Ishikawa (cell line): Measurements from ENCODE around the gene NHEJ1.

ENCODE experiments used
- CEBPB ChIP-seq: IDR thresholded peaks from 2 replicates; pipeline ENCODE4 v1.6.1; 2012
- EGR1 ChIP-seq: IDR thresholded peaks from 2 replicates; pipeline ENCODE4 v1.6.1; 2012
- EP300 ChIP-seq: IDR thresholded peaks from 2 replicates; pipeline ENCODE4 v1.6.1; 2012; ENCODE audit warnings: borderline replicate concordance
- FOXM1 ChIP-seq: IDR thresholded peaks from 2 replicates; pipeline ENCODE4 v1.6.1; 2012; ENCODE audit warnings: low read depth, borderline replicate concordance
- NFIC ChIP-seq: IDR thresholded peaks from 2 replicates; pipeline ENCODE4 v1.6.1; 2012
- RAD21 ChIP-seq: IDR thresholded peaks from 2 replicates; pipeline ENCODE4 v1.6.1; 2012; ENCODE audit warnings: low read depth
- TAF1 ChIP-seq: IDR thresholded peaks from 2 replicates; pipeline ENCODE4 v1.6.1; 2012; ENCODE audit warnings: low read depth, mild to moderate bottlenecking
- TCF12 ChIP-seq: IDR thresholded peaks from 2 replicates; pipeline ENCODE4 v1.6.1; 2012; ENCODE audit warnings: low read depth
- TEAD4 ChIP-seq: IDR thresholded peaks from 2 replicates; pipeline ENCODE4 v1.6.1; 2012
- YY1 ChIP-seq: IDR thresholded peaks from 2 replicates; pipeline ENCODE4 v1.6.1; 2012; ENCODE audit warnings: low read depth
- ZBTB7A ChIP-seq: IDR thresholded peaks from 2 replicates; pipeline ENCODE4 v1.6.1; 2012; ENCODE audit warnings: low read depth
- TF ChIP-seq, protein P1 (sequence below): IDR thresholded peaks from 2 replicates; pipeline ENCODE4 v1.6.1; 2012; ENCODE audit warnings: low read depth, mild to moderate bottlenecking
- TF ChIP-seq, protein P2 (sequence below): IDR thresholded peaks from 2 replicates; pipeline ENCODE4 v1.6.1; 2012
- TF ChIP-seq, protein P3 (sequence below): IDR thresholded peaks from 2 replicates; pipeline ENCODE4 v1.6.1; 2012

Gene NHEJ1

DNA sequence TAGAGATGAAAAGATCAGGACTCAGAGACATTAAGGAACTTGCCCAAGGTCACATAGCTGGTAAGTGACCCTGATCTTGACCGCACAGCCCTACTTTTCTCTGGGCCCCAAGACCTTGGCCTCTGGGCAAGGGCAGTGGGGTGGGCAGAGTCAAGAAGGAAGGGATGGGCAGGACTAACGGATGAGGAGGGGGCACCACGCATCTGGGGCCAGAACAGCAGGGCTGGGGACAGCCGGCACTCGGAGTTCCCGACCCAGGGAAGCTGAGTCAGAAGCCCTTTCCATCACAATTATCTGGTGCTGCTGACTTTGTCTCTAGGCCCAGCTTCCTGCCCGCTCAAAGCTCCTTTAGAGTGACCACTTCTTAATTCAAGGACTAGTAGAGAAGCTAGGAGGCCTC lies 133.7 kb downstream of the NHEJ1 start:
- TF ChIP-seq YY1 (no peak), TAF1 (no peak), EGR1 (no peak)
- TF ChIP-seq, protein P1, sequence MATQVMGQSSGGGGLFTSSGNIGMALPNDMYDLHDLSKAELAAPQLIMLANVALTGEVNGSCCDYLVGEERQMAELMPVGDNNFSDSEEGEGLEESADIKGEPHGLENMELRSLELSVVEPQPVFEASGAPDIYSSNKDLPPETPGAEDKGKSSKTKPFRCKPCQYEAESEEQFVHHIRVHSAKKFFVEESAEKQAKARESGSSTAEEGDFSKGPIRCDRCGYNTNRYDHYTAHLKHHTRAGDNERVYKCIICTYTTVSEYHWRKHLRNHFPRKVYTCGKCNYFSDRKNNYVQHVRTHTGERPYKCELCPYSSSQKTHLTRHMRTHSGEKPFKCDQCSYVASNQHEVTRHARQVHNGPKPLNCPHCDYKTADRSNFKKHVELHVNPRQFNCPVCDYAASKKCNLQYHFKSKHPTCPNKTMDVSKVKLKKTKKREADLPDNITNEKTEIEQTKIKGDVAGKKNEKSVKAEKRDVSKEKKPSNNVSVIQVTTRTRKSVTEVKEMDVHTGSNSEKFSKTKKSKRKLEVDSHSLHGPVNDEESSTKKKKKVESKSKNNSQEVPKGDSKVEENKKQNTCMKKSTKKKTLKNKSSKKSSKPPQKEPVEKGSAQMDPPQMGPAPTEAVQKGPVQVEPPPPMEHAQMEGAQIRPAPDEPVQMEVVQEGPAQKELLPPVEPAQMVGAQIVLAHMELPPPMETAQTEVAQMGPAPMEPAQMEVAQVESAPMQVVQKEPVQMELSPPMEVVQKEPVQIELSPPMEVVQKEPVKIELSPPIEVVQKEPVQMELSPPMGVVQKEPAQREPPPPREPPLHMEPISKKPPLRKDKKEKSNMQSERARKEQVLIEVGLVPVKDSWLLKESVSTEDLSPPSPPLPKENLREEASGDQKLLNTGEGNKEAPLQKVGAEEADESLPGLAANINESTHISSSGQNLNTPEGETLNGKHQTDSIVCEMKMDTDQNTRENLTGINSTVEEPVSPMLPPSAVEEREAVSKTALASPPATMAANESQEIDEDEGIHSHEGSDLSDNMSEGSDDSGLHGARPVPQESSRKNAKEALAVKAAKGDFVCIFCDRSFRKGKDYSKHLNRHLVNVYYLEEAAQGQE = no peak

DNA sequence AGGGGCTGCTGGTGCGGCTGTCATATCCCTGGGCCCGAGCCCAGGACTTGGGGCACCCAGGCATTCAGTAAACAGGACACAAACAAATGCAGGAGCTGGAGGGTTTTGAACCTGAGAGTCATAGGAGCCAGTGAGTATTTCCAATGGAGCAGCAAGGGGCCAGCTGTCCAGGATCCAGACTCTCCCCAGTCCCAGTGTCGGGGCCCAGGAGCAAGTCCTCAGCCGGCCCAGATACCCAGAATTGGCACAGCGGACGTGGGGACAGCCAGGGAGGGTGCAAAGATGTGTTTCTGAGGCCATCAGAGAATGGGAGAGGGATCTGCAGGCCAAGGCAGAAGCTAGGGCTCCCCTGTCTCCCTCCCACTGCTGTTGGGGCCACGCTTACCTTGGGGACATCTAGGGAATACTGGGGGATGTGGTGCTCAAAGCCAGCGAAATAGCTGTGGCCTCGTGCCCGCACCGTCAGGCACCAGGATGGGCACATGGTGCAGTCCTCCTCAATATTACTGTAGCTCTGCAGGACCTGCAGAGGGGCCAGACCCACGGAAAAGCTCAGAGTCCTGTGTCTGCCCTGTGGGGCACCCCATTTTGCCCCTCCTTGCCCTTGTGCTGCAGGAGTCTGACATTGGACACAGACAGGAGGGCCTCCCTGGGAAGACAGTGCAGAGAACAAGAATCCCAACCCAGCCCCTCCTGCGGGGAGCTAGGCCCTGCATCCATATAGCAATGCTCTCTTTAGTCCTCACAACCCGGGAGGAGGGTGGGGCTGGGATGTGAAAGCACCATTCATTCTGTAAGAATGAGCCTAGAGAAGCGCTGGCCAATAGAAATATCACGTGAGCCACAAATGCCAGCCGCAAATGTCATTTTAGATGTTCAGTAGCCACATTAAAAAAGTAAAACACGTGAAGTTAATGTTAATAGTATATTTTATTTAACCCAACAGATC lies 134.7 kb downstream of the NHEJ1 start:
- TF ChIP-seq, protein P2, sequence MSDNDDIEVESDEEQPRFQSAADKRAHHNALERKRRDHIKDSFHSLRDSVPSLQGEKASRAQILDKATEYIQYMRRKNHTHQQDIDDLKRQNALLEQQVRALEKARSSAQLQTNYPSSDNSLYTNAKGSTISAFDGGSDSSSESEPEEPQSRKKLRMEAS = no peak
- TF ChIP-seq RAD21 (no peak), FOXM1 (no peak), NFIC (no peak), TCF12 (no peak), TAF1 (no peak), ZBTB7A (no peak), EGR1 (no peak), TEAD4 (no peak), EP300 (no peak), CEBPB (no peak)
- TF ChIP-seq, protein P3, sequence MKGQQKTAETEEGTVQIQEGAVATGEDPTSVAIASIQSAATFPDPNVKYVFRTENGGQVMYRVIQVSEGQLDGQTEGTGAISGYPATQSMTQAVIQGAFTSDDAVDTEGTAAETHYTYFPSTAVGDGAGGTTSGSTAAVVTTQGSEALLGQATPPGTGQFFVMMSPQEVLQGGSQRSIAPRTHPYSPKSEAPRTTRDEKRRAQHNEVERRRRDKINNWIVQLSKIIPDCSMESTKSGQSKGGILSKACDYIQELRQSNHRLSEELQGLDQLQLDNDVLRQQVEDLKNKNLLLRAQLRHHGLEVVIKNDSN = no peak
- TF ChIP-seq, protein P1 = no peak
